K562 (cell line): ENCODE data around the gene SSH3. TPM values are rescaled to one million over a fixed set of nuclear protein-coding genes. Genes with fewer than 3 reads are reported as not detected.

Source experiments
- ATAC-seq: fragments of 200-7000 bp; cut with Tn5 transposase; 3 replicates; pipeline ENCODE4 v1.9.1; 2020; ENCODE audit warnings: moderate library complexity
- BruUV-seq: library from RNA; stranded (reverse); fragments of 400-500 nt; replicated peaks from 2 replicates; lab custom pipeline; 2021; lab: Mats Ljungman, UMichigan
- CTCF ChIA-PET: fragments of 300-600 bp; formaldehyde crosslinking; extraction: SDS; loops from one replicate; lab custom pipeline; 2021; ENCODE audit warnings: low intra/inter-chr PET ratio; lab: Yijun Ruan, JAX
- POLR2A ChIA-PET: fragments of 300-600, 350-650 bp; sonication (Branson Sonifier 250); formaldehyde crosslinking; extraction: SDS; loops from one replicate; lab custom pipeline; 2021; ENCODE audit warnings: antibody characterized with exemption, inconsistent platforms; lab: Yijun Ruan, JAX
- DNase-seq, 4 experiments: peaks; one replicate each; pipeline versions ENCODE4 v3.0.0 to v3.0.0-alpha.2; 2011 to 2018; ENCODE audit warnings: low spot score in 3 of 4, mixed read lengths in 3 of 4; ENCODE audit errors: extremely low read depth in 1 of 4
- FAIRE-seq: peaks from 2 replicates; lab custom pipeline; 2011; peaks lifted over from hg19 to GRCh38; lab: Jason Lieb, UNC
- H2AFZ ChIP-seq: 2 replicates; pipeline ENCODE4 v1.6.0; 2011; ENCODE audit warnings: low read depth, low read length, control low read depth, inconsistent platforms
- H3K27ac ChIP-seq: fragments of 200-600 bp; 3 replicates; pipeline ENCODE4 v1.8.0; 2011; ENCODE audit warnings: low read depth, mild to moderate bottlenecking, control low read depth, inconsistent platforms, low read length, moderate library complexity, mixed read lengths; ENCODE audit errors: extremely low read depth
- H3K27me3 ChIP-seq, 2 experiments: fragments of 300-600 bp in 1 of 2; 2 replicates in 1 of 2; 3 replicates in 1 of 2; pipeline versions ENCODE4 v1.6.0 to v1.8.0; 2011; ENCODE audit warnings: inconsistent platforms in 2 of 2, low read length in 2 of 2, mild to moderate bottlenecking in 1 of 2, mixed read lengths in 1 of 2, moderate library complexity in 1 of 2; ENCODE audit not compliant: control insufficient read depth in 2 of 2, insufficient read depth in 2 of 2
- H3K36me3 ChIP-seq: fragments of 300-600 bp; 3 replicates; pipeline ENCODE4 v1.8.0; 2011; ENCODE audit warnings: mild to moderate bottlenecking, low read length, inconsistent platforms; ENCODE audit not compliant: control insufficient read depth, insufficient read depth
- H3K4me1 ChIP-seq, 2 experiments: fragments of 200-600 bp in 1 of 2; replicated peaks in 1 of 2; 2 replicates in 1 of 2; 3 replicates in 1 of 2; pipeline versions ENCODE4 v1.5.1 to v1.8.0; 2011; ENCODE audit warnings: inconsistent platforms in 2 of 2, low read length in 2 of 2, mild to moderate bottlenecking in 1 of 2, mixed read lengths in 1 of 2, moderate library complexity in 1 of 2; ENCODE audit not compliant: control insufficient read depth in 2 of 2, insufficient read depth in 2 of 2
- H3K4me2 ChIP-seq: 2 replicates; pipeline ENCODE4 v1.6.1; 2011; ENCODE audit warnings: low read length, control low read depth, inconsistent platforms, mixed read lengths; ENCODE audit not compliant: insufficient read depth
- H3K4me3 ChIP-seq: fragments of 200-600 bp; sonication (generic), shearing (Covaris generic); 2 replicates; pipeline ENCODE4 v1.5.1; 2016; ENCODE audit warnings: control low read depth, inconsistent platforms
- H3K79me2 ChIP-seq: fragments of 200-600 bp; 3 replicates; pipeline ENCODE4 v1.8.0; 2011; ENCODE audit warnings: low read length, inconsistent platforms; ENCODE audit not compliant: control insufficient read depth, insufficient read depth
- H3K9ac ChIP-seq, 2 experiments: 2 replicates each; pipeline versions ENCODE4 v1.6.0 to v1.6.1; 2011; ENCODE audit warnings: low read depth in 2 of 2, low read length in 2 of 2, control low read depth in 1 of 2, inconsistent platforms in 1 of 2, mild to moderate bottlenecking in 1 of 2, mixed read lengths in 1 of 2; ENCODE audit not compliant: insufficient read depth in 1 of 2
- H3K9me1 ChIP-seq: one replicate; pipeline ENCODE4 v1.6.0; 2011; ENCODE audit warnings: inconsistent platforms, mild to moderate bottlenecking, low read length, moderate library complexity; ENCODE audit not compliant: control insufficient read depth, insufficient read depth
- H3K9me3 ChIP-seq: replicated peaks from 2 replicates; pipeline ENCODE4 v1.5.1; 2011; ENCODE audit warnings: low read depth, low read length, inconsistent platforms; ENCODE audit not compliant: control insufficient read depth, insufficient read depth
- H4K20me1 ChIP-seq: replicated peaks from 2 replicates; pipeline ENCODE4 v1.6.1; 2011; ENCODE audit warnings: low read length, inconsistent platforms, mixed read lengths; ENCODE audit not compliant: control insufficient read depth, insufficient read depth
- ARID2 ChIP-seq: fragments of 450-650 bp; IDR thresholded peaks from 2 replicates; pipeline ENCODE4 v1.6.1; 2017; ENCODE audit warnings: antibody characterized with exemption, mild to moderate bottlenecking
- BCOR ChIP-seq: fragments of 450-650 bp; IDR thresholded peaks from 2 replicates; pipeline ENCODE4 v1.6.1; 2016
- CHD1 ChIP-seq: fragments of 200-600 bp; sonication (generic); IDR thresholded peaks from one replicate; pipeline ENCODE4 v1.6.1; 2012; ENCODE audit warnings: mild to moderate bottlenecking, moderate library complexity, low read length, inconsistent platforms
- CTBP1 ChIP-seq: fragments of 450-650 bp; IDR thresholded peaks from 2 replicates; pipeline ENCODE4 v1.6.1; 2016; ENCODE audit warnings: borderline replicate concordance
- DIDO1 ChIP-seq: fragments of 450-650 bp; IDR thresholded peaks from 2 replicates; pipeline ENCODE4 v1.6.1; 2016; ENCODE audit warnings: low read depth, missing biosample characterization, missing genetic modification characterization
- HCFC1 ChIP-seq: IDR thresholded peaks from 2 replicates; pipeline ENCODE4 v1.6.1; 2012; ENCODE audit warnings: low read depth, low read length, improper control_type of control experiment
- NUFIP1 ChIP-seq: fragments of 450-650 bp; IDR thresholded peaks from 2 replicates; pipeline ENCODE4 v1.6.1; 2018; ENCODE audit not compliant: partially characterized antibody
- WHSC1 ChIP-seq: IDR thresholded peaks from one replicate; pipeline ENCODE4 v1.6.1; 2012; ENCODE audit warnings: low read length, control low read depth, inconsistent platforms
- ZBTB17 ChIP-seq: fragments of 450-650 bp; formaldehyde crosslinking; IDR thresholded peaks from 2 replicates; pipeline ENCODE4 v1.4.0; 2020; ENCODE audit warnings: mild to moderate bottlenecking
- ZNF76 ChIP-seq: fragments of 250-450 bp; sonication (Bioruptor Pico); IDR thresholded peaks from 2 replicates; pipeline ENCODE4 v1.4.0; 2020; ENCODE audit warnings: mild to moderate bottlenecking, moderate library complexity, borderline replicate concordance
- WGBS: fragments of 100-300 bp; shearing (Covaris generic); methylation state at CpG from one replicate; pipeline ENCODE4 v1.1.6; 2016; ENCODE audit warnings: low coverage, mixed read lengths; ENCODE audit not compliant: insufficient coverage; ENCODE audit errors: missing lambda C conversion rate; 5-methylcytosine and 5-hydroxymethylcytosine counted together
- in situ Hi-C: fragments of 300-500 bp; cut with MboI; formaldehyde crosslinking; loops from 4 replicates; pipeline ENCODE4 v1.15.0; 2018; ENCODE audit warnings: inconsistent platforms, mixed read lengths
- intact Hi-C: fragments of 100-400 bp; cut with micrococcal nuclease; formaldehyde crosslinking; loops from 2 replicates; pipeline ENCODE4 v1.14.2; 2022
- polyA plus RNA-seq, 8 experiments: library from polyadenylated mRNA; depleted of rRNA in 4 of 8; stranded (reverse) in 5 of 8; unstranded in 3 of 8; fragments of >200 nt; fragmentation: Nextera tagmentation in 2 of 8; fragmentation: Illumina TruSeq in 1 of 8; extraction: Ambion mirVana in 2 of 8; extraction: Trizol in 1 of 8; gene quantifications; 2 replicates each; pipeline versions ENCODE4 v1.2.1 to v1.2.3, GENCODE V29; 2011 to 2014; ENCODE audit warnings: inconsistent platforms in 1 of 8, missing spikeins in 1 of 8
- total RNA-seq, 7 experiments: library from RNA; depleted of rRNA in 6 of 7; stranded (reverse); fragments of >200 nt in 6 of 7; fragmentation: Illumina TruSeq in 2 of 7; extraction: Trizol in 2 of 7; gene quantifications; 2 replicates each; pipeline versions ENCODE4 v1.2.1 to v1.2.3, GENCODE V29; 2011 to 2021; ENCODE audit warnings: low replicate concordance in 1 of 7
- TF ChIP-seq, protein P1 (sequence below): fragments of 250-450 bp; sonication (Bioruptor Pico); IDR thresholded peaks from 2 replicates; pipeline ENCODE4 v1.5.0; 2021
- TF ChIP-seq, protein P2 (sequence below): sonication (generic); formaldehyde crosslinking; IDR thresholded peaks from 2 replicates; pipeline ENCODE4 v1.8.0; 2022; ENCODE audit warnings: missing genetic modification reagents, mild to moderate bottlenecking, borderline replicate concordance
- TF ChIP-seq, protein P3 (sequence below): sonication (generic); formaldehyde crosslinking; IDR thresholded peaks from 2 replicates; pipeline ENCODE4 v1.8.1; 2023; ENCODE audit warnings: mild to moderate bottlenecking, missing genetic modification reagents
- TF ChIP-seq, protein P4 (sequence below): fragments of 250-450 bp; sonication (Bioruptor Pico); IDR thresholded peaks from 2 replicates; pipeline ENCODE4 v1.5.0; 2022; ENCODE audit warnings: mild to moderate bottlenecking

Gene SSH3
- total and polyA plus RNA-seq, 9 of the 15 experiments (the other 6 are each of a cell fraction or from before 2014, with no cell fraction given) = 0.07 to 1.0 (median 0.24) TPM; not detected in 3

DNA sequence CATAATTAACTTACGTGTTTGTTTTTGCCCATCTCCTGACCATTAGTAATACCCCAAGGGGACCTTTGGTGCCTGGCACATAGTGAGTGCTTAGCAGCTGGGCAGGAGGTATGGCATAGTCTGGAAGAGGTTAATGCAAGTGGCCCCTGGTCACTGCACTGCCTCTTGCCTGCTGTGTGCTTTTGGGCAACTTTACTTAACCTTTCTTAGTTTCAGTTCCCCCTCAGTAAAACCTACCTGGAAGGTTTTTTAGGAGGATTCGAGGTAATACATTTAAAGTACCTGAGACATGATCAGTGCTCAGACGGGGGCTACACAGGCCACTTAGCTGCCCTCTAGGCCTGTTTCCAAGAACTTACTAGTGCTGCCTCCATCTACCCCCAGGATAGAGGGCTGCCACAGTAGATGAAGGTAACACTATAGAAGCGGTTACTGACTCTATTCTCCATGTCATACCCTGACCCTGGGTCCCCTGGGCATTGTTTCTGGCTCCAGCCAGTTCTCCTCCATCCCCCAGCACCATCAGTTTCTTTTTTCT is 46.7 kb downstream of the SSH3 start:
- H2AFZ ChIP-seq = no peak overlapping the region
- no peaks in the 10 kb centered on the region; the same call in 1 of the 2 replicates for H4K20me1 ChIP-seq
- in situ Hi-C loops = no loop called here
- peaks cover 47 to 51% of the 10 kb centered on the region in 2 experiments for H3K4me1 ChIP-seq
- peaks cover 8% of the 10 kb centered on the region for H3K79me2 ChIP-seq
- H3K4me3 ChIP-seq = no peak overlapping the region
- DNase-seq (no peak), FAIRE-seq (no peak), ATAC-seq (no peak)
- H3K27ac ChIP-seq = no peak overlapping the region
- no peak overlapping the region for H3K9ac ChIP-seq
- peaks cover 4% of the 10 kb centered on the region; the same call in 1 of the 3 replicates for H3K36me3 ChIP-seq
- CTCF ChIA-PET = no interaction called here
- H3K9me3 ChIP-seq = no peaks in the 10 kb centered on the region
- no peaks in the 10 kb centered on the region for H3K27me3 ChIP-seq
- H3K9me1 ChIP-seq = no peaks in the 10 kb centered on the region
- H3K4me2 ChIP-seq = no peak overlapping the region
- BruUV-seq = no TSS peak
- 51% methylated on average over 4 of the region's 4 CpGs for WGBS
- POLR2A ChIA-PET = interaction anchor here (0.6 to 1.7 kb wide), 4 partner anchors 30 to 89 kb away, joined by 3 to 5 read pairs (median 3); partner anchors contain the start of gene PPP1CA
- intact Hi-C loops = loop anchor here (5.0 kb wide), 1 partner anchor 232 kb away; the partner anchor contains the start of gene GSTP1
- TF ChIP-seq ARID2 = no peak
- no peak for TF ChIP-seq CTBP1
- no peak for TF ChIP-seq WHSC1
- TF ChIP-seq, protein P1, sequence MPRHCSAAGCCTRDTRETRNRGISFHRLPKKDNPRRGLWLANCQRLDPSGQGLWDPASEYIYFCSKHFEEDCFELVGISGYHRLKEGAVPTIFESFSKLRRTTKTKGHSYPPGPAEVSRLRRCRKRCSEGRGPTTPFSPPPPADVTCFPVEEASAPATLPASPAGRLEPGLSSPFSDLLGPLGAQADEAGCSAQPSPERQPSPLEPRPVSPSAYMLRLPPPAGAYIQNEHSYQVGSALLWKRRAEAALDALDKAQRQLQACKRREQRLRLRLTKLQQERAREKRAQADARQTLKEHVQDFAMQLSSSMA (CRISPR knock-in tag) = no peak
- TF ChIP-seq BCOR = no peak
- TF ChIP-seq HCFC1 = no peak
- TF ChIP-seq, protein P2, sequence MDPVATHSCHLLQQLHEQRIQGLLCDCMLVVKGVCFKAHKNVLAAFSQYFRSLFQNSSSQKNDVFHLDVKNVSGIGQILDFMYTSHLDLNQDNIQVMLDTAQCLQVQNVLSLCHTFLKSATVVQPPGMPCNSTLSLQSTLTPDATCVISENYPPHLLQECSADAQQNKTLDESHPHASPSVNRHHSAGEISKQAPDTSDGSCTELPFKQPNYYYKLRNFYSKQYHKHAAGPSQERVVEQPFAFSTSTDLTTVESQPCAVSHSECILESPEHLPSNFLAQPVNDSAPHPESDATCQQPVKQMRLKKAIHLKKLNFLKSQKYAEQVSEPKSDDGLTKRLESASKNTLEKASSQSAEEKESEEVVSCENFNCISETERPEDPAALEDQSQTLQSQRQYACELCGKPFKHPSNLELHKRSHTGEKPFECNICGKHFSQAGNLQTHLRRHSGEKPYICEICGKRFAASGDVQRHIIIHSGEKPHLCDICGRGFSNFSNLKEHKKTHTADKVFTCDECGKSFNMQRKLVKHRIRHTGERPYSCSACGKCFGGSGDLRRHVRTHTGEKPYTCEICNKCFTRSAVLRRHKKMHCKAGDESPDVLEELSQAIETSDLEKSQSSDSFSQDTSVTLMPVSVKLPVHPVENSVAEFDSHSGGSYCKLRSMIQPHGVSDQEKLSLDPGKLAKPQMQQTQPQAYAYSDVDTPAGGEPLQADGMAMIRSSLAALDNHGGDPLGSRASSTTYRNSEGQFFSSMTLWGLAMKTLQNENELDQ (CRISPR knock-in tag) = no peak
- no peak for TF ChIP-seq ZNF76 (CRISPR knock-in tag)
- TF ChIP-seq DIDO1 (tag) = no peak
- TF ChIP-seq, protein P3, sequence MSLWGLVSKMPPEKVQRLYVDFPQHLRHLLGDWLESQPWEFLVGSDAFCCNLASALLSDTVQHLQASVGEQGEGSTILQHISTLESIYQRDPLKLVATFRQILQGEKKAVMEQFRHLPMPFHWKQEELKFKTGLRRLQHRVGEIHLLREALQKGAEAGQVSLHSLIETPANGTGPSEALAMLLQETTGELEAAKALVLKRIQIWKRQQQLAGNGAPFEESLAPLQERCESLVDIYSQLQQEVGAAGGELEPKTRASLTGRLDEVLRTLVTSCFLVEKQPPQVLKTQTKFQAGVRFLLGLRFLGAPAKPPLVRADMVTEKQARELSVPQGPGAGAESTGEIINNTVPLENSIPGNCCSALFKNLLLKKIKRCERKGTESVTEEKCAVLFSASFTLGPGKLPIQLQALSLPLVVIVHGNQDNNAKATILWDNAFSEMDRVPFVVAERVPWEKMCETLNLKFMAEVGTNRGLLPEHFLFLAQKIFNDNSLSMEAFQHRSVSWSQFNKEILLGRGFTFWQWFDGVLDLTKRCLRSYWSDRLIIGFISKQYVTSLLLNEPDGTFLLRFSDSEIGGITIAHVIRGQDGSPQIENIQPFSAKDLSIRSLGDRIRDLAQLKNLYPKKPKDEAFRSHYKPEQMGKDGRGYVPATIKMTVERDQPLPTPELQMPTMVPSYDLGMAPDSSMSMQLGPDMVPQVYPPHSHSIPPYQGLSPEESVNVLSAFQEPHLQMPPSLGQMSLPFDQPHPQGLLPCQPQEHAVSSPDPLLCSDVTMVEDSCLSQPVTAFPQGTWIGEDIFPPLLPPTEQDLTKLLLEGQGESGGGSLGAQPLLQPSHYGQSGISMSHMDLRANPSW (CRISPR knock-in tag) = no peak
- TF ChIP-seq, protein P4, sequence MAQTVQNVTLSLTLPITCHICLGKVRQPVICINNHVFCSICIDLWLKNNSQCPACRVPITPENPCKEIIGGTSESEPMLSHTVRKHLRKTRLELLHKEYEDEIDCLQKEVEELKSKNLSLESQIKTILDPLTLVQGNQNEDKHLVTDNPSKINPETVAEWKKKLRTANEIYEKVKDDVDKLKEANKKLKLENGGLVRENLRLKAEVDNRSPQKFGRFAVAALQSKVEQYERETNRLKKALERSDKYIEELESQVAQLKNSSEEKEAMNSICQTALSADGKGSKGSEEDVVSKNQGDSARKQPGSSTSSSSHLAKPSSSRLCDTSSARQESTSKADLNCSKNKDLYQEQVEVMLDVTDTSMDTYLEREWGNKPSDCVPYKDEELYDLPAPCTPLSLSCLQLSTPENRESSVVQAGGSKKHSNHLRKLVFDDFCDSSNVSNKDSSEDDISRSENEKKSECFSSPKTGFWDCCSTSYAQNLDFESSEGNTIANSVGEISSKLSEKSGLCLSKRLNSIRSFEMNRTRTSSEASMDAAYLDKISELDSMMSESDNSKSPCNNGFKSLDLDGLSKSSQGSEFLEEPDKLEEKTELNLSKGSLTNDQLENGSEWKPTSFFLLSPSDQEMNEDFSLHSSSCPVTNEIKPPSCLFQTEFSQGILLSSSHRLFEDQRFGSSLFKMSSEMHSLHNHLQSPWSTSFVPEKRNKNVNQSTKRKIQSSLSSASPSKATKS (CRISPR knock-in tag) = no peak
- no peak for TF ChIP-seq NUFIP1
- TF ChIP-seq ZBTB17 (CRISPR knock-in tag) = no peak
- TF ChIP-seq CHD1 = no peak
